ENCODE results near the gene RAB6A. TPM values are rescaled to one million over a fixed set of nuclear protein-coding genes. Genes with fewer than 3 reads are reported as not detected.

RAB6A gene
- total RNA-seq, 4 donors from 2014 or later = 183 to 254 (median 234) TPM

GRCh38 chr11:73661035-73661628 is 99.7 kb downstream of the RAB6A start:
- Histone ChIP-seq H3K36me3 (peaks cover 0 to 4% (median 0%) of the 10 kb centered on the region in 3 donors), H3K27ac (peak overlapping the region in 1 of 4 donors; percentile 66), H3K27me3 (no peaks in the 10 kb centered on the region), H3K4me3 (peak overlapping the region in 2 of 4 donors; percentile 22 to 43), H3K4me1 (peaks cover 0 to 44% (median 13%) of the 10 kb centered on the region in 4 donors), H3K9me3 (no peaks in the 10 kb centered on the region)
- WGBS, 2 donors = 11 to 13% methylated on average over 25 to 26 of the region's 40 CpGs
- peak; percentile 86 to 95 for DNase-seq (ENCODE audit: low spot score in 2 of 2)
- TF ChIP-seq CTCF (IDR thresholded peaks at IDR 0.05) (peak; percentile 95 to 100 (median 96)), EP300 (IDR thresholded peaks at IDR 0.05) (peak in 1 of 2 donors; percentile 36), POLR2A (IDR thresholded peaks at IDR 0.05) (no peak)

GRCh38 chr11:73660497-73661034 is 100.3 kb downstream of the RAB6A start:
- H3K4me3 ChIP-seq = peak overlapping the region in 2 of 4 donors; percentile 22 to 43
- TF ChIP-seq EP300 (IDR thresholded peaks at IDR 0.05) (no peak), POLR2A (IDR thresholded peaks at IDR 0.05) (no peak), CTCF (IDR thresholded peaks at IDR 0.05) (no peak)
- 42 to 47% methylated on average over 10 to 23 of the region's 25 CpGs for WGBS, 2 donors
- no peaks in the 10 kb centered on the region for H3K9me3 ChIP-seq
- H3K4me1 ChIP-seq = peaks cover 0 to 44% (median 13%) of the 10 kb centered on the region in 4 donors
- H3K27me3 ChIP-seq = no peaks in the 10 kb centered on the region
- peaks cover 0 to 8% (median 0%) of the 10 kb centered on the region in 3 donors for H3K36me3 ChIP-seq
- peak overlapping the region in 1 of 4 donors; percentile 66 for H3K27ac ChIP-seq
- DNase-seq (ENCODE audit: low spot score in 2 of 2) = no peak

- no peaks in the 10 kb centered on the region for H3K27me3 ChIP-seq
- WGBS, 2 donors = 88 to 93% methylated on average over 3 of the region's 3 CpGs
- H3K4me3 ChIP-seq = no peak overlapping the region
- H3K36me3 ChIP-seq = peaks cover 0 to 13% (median 0%) of the 10 kb centered on the region in 3 donors
- TF ChIP-seq EP300 (IDR thresholded peaks at IDR 0.05) (no peak), CTCF (IDR thresholded peaks at IDR 0.05) (no peak), POLR2A (IDR thresholded peaks at IDR 0.05) (no peak)
- H3K9me3 ChIP-seq = no peaks in the 10 kb centered on the region
- peak overlapping the region in 1 of 4 donors; percentile 66 for H3K27ac ChIP-seq
- DNase-seq (ENCODE audit: low spot score in 2 of 2) = no peak
- peaks cover 0 to 38% (median 11%) of the 10 kb centered on the region in 4 donors for H3K4me1 ChIP-seq
These were observed 100.9 kb downstream of the RAB6A start for GRCh38 chr11:73659961-73660360.

- WGBS, 2 donors = 60 to 64% methylated on average over 3 of the region's 3 CpGs
- Histone ChIP-seq H3K4me1 (peaks cover 0 to 33% (median 16%) of the 10 kb centered on the region in 4 donors), H3K36me3 (peaks cover 0 to 21% (median 0%) of the 10 kb centered on the region in 3 donors), H3K27ac (no peak overlapping the region), H3K27me3 (no peaks in the 10 kb centered on the region), H3K9me3 (no peaks in the 10 kb centered on the region), H3K4me3 (no peak overlapping the region)
- DNase-seq (ENCODE audit: low spot score in 2 of 2) = no peak
- TF ChIP-seq CTCF (IDR thresholded peaks at IDR 0.05) (no peak), POLR2A (IDR thresholded peaks at IDR 0.05) (no peak), EP300 (IDR thresholded peaks at IDR 0.05) (no peak)
These were observed 103.9 kb downstream of the RAB6A start for GRCh38 chr11:73656985-73657384.

GRCh38 chr11:73655686-73656085 is 105.2 kb downstream of the RAB6A start:
- Histone ChIP-seq H3K27me3 (no peaks in the 10 kb centered on the region), H3K4me3 (no peak overlapping the region), H3K9me3 (no peaks in the 10 kb centered on the region), H3K36me3 (peaks cover 0 to 21% (median 0%) of the 10 kb centered on the region in 3 donors), H3K27ac (peak overlapping the region in 1 of 4 donors; percentile 11), H3K4me1 (peaks cover 0 to 36% (median 16%) of the 10 kb centered on the region in 4 donors)
- no peak for DNase-seq (ENCODE audit: low spot score in 2 of 2)
- TF ChIP-seq POLR2A (IDR thresholded peaks at IDR 0.05) = no peak
- no peak for TF ChIP-seq CTCF (IDR thresholded peaks at IDR 0.05)
- TF ChIP-seq EP300 (IDR thresholded peaks at IDR 0.05) = no peak
- 79 to 90% methylated on average over 8 of the region's 8 CpGs for WGBS, 2 donors
